ENCODE data around the gene ADCY2.

DNA sequence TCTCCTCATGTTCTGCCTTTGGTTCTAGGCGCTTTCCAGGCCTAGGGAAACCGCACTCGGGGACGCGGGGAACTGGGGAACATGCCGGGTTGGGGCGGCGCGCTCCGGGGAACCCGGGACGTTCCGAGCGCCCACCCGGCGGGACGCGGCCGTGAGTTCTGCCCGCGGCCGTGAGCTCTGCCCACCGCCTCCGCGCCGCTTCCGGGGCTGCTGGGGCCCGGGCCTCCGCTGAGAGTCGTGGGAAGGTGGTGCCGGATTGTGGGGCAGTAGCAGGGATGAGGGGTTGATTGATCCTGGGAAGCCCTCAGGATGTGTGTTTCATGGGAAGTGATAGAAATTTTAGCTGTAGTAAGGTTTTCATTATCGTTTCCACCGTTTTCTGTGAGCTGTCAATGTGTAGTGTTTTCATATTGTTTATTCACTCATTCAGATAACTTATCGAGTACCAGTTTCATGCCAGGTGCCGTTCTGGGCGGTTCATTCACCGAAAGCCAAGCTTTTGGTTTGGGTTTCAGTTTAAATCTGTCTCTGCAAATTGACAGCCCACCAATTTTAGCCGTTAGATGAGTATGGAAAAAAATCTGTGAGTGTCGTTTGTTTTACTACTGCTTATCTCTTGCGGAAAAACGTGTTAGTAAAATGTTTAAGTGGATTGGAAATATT, 473.7 kb downstream of the ADCY2 start:
- TF ChIP-seq POLR2AphosphoS5 (IDR thresholded peaks at IDR 0.05; ENCODE audit: low read depth) (no peak), GABPA (IDR thresholded peaks at IDR 0.05; ENCODE audit: low read depth) (no peak)
- TF ChIP-seq, protein P1, sequence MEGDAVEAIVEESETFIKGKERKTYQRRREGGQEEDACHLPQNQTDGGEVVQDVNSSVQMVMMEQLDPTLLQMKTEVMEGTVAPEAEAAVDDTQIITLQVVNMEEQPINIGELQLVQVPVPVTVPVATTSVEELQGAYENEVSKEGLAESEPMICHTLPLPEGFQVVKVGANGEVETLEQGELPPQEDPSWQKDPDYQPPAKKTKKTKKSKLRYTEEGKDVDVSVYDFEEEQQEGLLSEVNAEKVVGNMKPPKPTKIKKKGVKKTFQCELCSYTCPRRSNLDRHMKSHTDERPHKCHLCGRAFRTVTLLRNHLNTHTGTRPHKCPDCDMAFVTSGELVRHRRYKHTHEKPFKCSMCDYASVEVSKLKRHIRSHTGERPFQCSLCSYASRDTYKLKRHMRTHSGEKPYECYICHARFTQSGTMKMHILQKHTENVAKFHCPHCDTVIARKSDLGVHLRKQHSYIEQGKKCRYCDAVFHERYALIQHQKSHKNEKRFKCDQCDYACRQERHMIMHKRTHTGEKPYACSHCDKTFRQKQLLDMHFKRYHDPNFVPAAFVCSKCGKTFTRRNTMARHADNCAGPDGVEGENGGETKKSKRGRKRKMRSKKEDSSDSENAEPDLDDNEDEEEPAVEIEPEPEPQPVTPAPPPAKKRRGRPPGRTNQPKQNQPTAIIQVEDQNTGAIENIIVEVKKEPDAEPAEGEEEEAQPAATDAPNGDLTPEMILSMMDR (IDR thresholded peaks at IDR 0.05; ENCODE audit: insufficient read depth, low read length): no peak
- TF ChIP-seq, protein P2, sequence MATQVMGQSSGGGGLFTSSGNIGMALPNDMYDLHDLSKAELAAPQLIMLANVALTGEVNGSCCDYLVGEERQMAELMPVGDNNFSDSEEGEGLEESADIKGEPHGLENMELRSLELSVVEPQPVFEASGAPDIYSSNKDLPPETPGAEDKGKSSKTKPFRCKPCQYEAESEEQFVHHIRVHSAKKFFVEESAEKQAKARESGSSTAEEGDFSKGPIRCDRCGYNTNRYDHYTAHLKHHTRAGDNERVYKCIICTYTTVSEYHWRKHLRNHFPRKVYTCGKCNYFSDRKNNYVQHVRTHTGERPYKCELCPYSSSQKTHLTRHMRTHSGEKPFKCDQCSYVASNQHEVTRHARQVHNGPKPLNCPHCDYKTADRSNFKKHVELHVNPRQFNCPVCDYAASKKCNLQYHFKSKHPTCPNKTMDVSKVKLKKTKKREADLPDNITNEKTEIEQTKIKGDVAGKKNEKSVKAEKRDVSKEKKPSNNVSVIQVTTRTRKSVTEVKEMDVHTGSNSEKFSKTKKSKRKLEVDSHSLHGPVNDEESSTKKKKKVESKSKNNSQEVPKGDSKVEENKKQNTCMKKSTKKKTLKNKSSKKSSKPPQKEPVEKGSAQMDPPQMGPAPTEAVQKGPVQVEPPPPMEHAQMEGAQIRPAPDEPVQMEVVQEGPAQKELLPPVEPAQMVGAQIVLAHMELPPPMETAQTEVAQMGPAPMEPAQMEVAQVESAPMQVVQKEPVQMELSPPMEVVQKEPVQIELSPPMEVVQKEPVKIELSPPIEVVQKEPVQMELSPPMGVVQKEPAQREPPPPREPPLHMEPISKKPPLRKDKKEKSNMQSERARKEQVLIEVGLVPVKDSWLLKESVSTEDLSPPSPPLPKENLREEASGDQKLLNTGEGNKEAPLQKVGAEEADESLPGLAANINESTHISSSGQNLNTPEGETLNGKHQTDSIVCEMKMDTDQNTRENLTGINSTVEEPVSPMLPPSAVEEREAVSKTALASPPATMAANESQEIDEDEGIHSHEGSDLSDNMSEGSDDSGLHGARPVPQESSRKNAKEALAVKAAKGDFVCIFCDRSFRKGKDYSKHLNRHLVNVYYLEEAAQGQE (IDR thresholded peaks at IDR 0.05; ENCODE audit: insufficient replicate concordance, low read depth): no peak

Measured in HL-60 (cell line).